Testis (tissue), 3 donors: ENCODE results near the gene OTOG. TPM values are rescaled to one million over a fixed set of nuclear protein-coding genes. Genes with fewer than 3 reads are reported as not detected.

ENCODE experiments used
- DNase-seq: peaks from one replicate; pipeline ENCODE4 v3.0.0-alpha.2; 2019
- H3K27ac ChIP-seq, 2 donors: fragments of 200-600 bp; sonication (generic); one replicate each; pipeline ENCODE4 v1.5.1; 2019
- H3K27me3 ChIP-seq: fragments of 200-600 bp; sonication (generic); one replicate; pipeline ENCODE4 v1.5.1; 2019
- H3K36me3 ChIP-seq: fragments of 200-600 bp; sonication (generic); one replicate; pipeline ENCODE4 v1.5.1; 2017; ENCODE audit warnings: low read depth; ENCODE audit errors: missing control alignments
- H3K4me1 ChIP-seq: fragments of 200-600 bp; sonication (generic); one replicate; pipeline ENCODE4 v1.5.1; 2019
- H3K4me3 ChIP-seq, 2 donors: fragments of 200-600 bp; sonication (generic); one replicate each; pipeline ENCODE4 v1.5.1; 2017 to 2019
- H3K9me3 ChIP-seq: fragments of 200-600 bp; sonication (generic); one replicate; pipeline ENCODE4 v1.5.1; 2017
- CTCF ChIP-seq, 3 experiments: fragments of 450-650 bp in 2 of 3; fragments of 200-600 bp in 1 of 3; sonication (generic) in 1 of 3; IDR thresholded peaks; one replicate each; pipeline ENCODE4 v1.5.1; 2016 to 2019; ENCODE audit warnings: antibody characterized with exemption in 3 of 3, mild to moderate bottlenecking in 2 of 3, moderate library complexity in 1 of 3
- POLR2A ChIP-seq: fragments of 450-650 bp; IDR thresholded peaks from one replicate; pipeline ENCODE4 v1.6.1; 2017; ENCODE audit warnings: antibody characterized with exemption, mild to moderate bottlenecking, moderate library complexity
- WGBS, 2 donors: methylation state at CpG; one replicate each; pipeline ENCODE4 v1.1.5; 2018; 5-methylcytosine and 5-hydroxymethylcytosine counted together
- intact Hi-C: fragments of 100-400 bp; cut with DNase I; formaldehyde crosslinking; loops from one replicate; pipeline ENCODE4 v1.15.1; 2023; ENCODE audit warnings: low total_unique reads
- polyA plus RNA-seq: library from polyadenylated mRNA; stranded (reverse); fragments of 350-450 nt; fragmentation: Illumina TruSeq; extraction: RNeasy Lipid Tissue Mini Kit (QIAGEN cat#74804); gene quantifications from one replicate; pipeline ENCODE4 v1.2.3, GENCODE V29; 2014; ENCODE audit warnings: low read depth, low replicate concordance; ENCODE audit not compliant: insufficient read depth
- total RNA-seq, 2 donors: library from RNA; depleted of rRNA; stranded (reverse); fragments of >200 nt; gene quantifications; one replicate each; pipeline ENCODE4 v1.2.3, GENCODE V29; 2016

The OTOG gene
- total and polyA plus RNA-seq, 3 donors from 2014 or later = 2.2 to 4.2 (median 2.9) TPM

- TF ChIP-seq CTCF (IDR thresholded peaks at IDR 0.05) (no peak), POLR2A (no peak)
- DNase-seq = no peak
- Histone ChIP-seq H3K9me3 (no peaks in the 10 kb centered on the region), H3K27me3 (no peaks in the 10 kb centered on the region), H3K36me3 (no peaks in the 10 kb centered on the region), H3K27ac (no peak overlapping the region), H3K4me1 (no peaks in the 10 kb centered on the region), H3K4me3 (no peak overlapping the region)
- 63 to 74% methylated on average over 6 of the region's 6 CpGs for WGBS, 2 donors
- intact Hi-C loops = no loop called here
These were observed 102.2 kb downstream of the OTOG start for GRCh38 chr11:17649261-17649660.

GRCh38 chr11:17649696-17650095 is 102.6 kb downstream of the OTOG start:
- H3K4me3 ChIP-seq = no peak overlapping the region
- intact Hi-C loops = no loop called here
- H3K4me1 ChIP-seq = no peaks in the 10 kb centered on the region
- H3K27me3 ChIP-seq = no peaks in the 10 kb centered on the region
- 45 to 57% methylated on average over 4 of the region's 4 CpGs for WGBS, 2 donors
- H3K36me3 ChIP-seq = no peaks in the 10 kb centered on the region
- no peak overlapping the region for H3K27ac ChIP-seq
- H3K9me3 ChIP-seq = no peaks in the 10 kb centered on the region
- no peak for TF ChIP-seq CTCF (IDR thresholded peaks at IDR 0.05)
- no peak for TF ChIP-seq POLR2A
- DNase-seq = no peak

GRCh38 chr11:17650127-17650911 is 103.3 kb downstream of the OTOG start:
- Histone ChIP-seq H3K36me3 (no peaks in the 10 kb centered on the region), H3K4me3 (no peak overlapping the region), H3K4me1 (no peaks in the 10 kb centered on the region), H3K27ac (no peak overlapping the region), H3K27me3 (no peaks in the 10 kb centered on the region), H3K9me3 (no peaks in the 10 kb centered on the region)
- WGBS, 2 donors = 23 to 45% methylated on average over 7 to 12 of the region's 12 CpGs
- no peak for DNase-seq
- TF ChIP-seq CTCF (IDR thresholded peaks at IDR 0.05) (no peak), POLR2A (no peak)
- intact Hi-C loops = no loop called here

- Histone ChIP-seq H3K4me1 (no peaks in the 10 kb centered on the region), H3K4me3 (no peak overlapping the region), H3K36me3 (no peaks in the 10 kb centered on the region), H3K27ac (no peak overlapping the region), H3K9me3 (no peaks in the 10 kb centered on the region), H3K27me3 (no peaks in the 10 kb centered on the region)
- no peak for DNase-seq
- TF ChIP-seq CTCF (IDR thresholded peaks at IDR 0.05) (no peak), POLR2A (no peak)
- intact Hi-C loops = no loop called here
- WGBS, 2 donors = 74 to 78% methylated on average over 6 of the region's 6 CpGs
These were observed 104.0 kb downstream of the OTOG start for GRCh38 chr11:17651061-17651460.

GRCh38 chr11:17651681-17652080 is 104.6 kb downstream of the OTOG start:
- Histone ChIP-seq H3K27me3 (no peaks in the 10 kb centered on the region), H3K4me3 (no peak overlapping the region), H3K27ac (no peak overlapping the region), H3K36me3 (no peaks in the 10 kb centered on the region), H3K9me3 (no peaks in the 10 kb centered on the region), H3K4me1 (no peaks in the 10 kb centered on the region)
- TF ChIP-seq POLR2A (no peak), CTCF (IDR thresholded peaks at IDR 0.05) (no peak)
- intact Hi-C loops = no loop called here
- no peak for DNase-seq
- 29 to 53% methylated on average over 5 of the region's 5 CpGs for WGBS, 2 donors
